Measurements from ENCODE around the gene RAB28. TPM values are rescaled to one million over a fixed set of nuclear protein-coding genes. Genes with fewer than 3 reads are reported as not detected.

Gene RAB28
- total RNA-seq, 1 experiment from 2014 or later: 19.8 TPM

- Mint-ChIP-seq H3K36me3 (ENCODE audit: insufficient read depth in 1 of 3, low read depth in 3 of 3) (peaks cover 4 to 15% (median 9%) of the 10 kb centered on the region in 3 experiments; a peak in 6 of 7 replicates), H3K9me3 (peaks cover 0 to 4% of the 10 kb centered on the region in 2 experiments; a peak in 1 of 5 replicates), H3K4me3 (no peak overlapping the region), H3K27me3 (ENCODE audit: low read depth) (no peaks in the 10 kb centered on the region), H3K4me1 (peaks cover 20 to 21% of the 10 kb centered on the region in 2 experiments), H3K27ac (no peak overlapping the region)
- no peak overlapping the region for H2AFZ ChIP-seq (ENCODE audit: low read length)
- no peak overlapping the region for H3K56ac ChIP-seq (ENCODE audit: insufficient read length, low read depth, low read length)
- no peak overlapping the region for H2BK20ac ChIP-seq (ENCODE audit: low read depth, low read length, poor library complexity, severe bottlenecking)
- H3K27me3 ChIP-seq (ENCODE audit: insufficient read depth, low read length): no peaks in the 10 kb centered on the region
- no peak for DNase-seq
- no peak overlapping the region for H2BK120ac ChIP-seq (ENCODE audit: low read depth, low read length, poor library complexity, severe bottlenecking)
- no peak overlapping the region for H2BK5ac ChIP-seq (ENCODE audit: insufficient read length, low read length)
- H4K5ac ChIP-seq (ENCODE audit: insufficient read length, low read depth, low read length): no peak overlapping the region
- no peak overlapping the region for H3T11ph ChIP-seq (ENCODE audit: low read length)
- H2BK15ac ChIP-seq (ENCODE audit: low read depth, low read length): no peak overlapping the region
- no peak for TF ChIP-seq CTCF (conservative IDR thresholded peaks at IDR 0.05)
- H2AK5ac ChIP-seq (ENCODE audit: insufficient read length, low read length): no peak overlapping the region
- H3K4me2 ChIP-seq (ENCODE audit: insufficient read depth, insufficient read length, low read length): no peak overlapping the region
- H3K18ac ChIP-seq (ENCODE audit: insufficient read length, low read depth, low read length): no peak overlapping the region
- H3K27ac ChIP-seq (ENCODE audit: insufficient read length, low read depth, low read length): no peak overlapping the region
- no peak overlapping the region for H3K23ac ChIP-seq (ENCODE audit: insufficient read length, low read depth, low read length)
- H3K23me2 ChIP-seq (ENCODE audit: insufficient read length, low read depth, low read length, poor library complexity, severe bottlenecking): no peaks in the 10 kb centered on the region
- peaks cover 5% of the 10 kb centered on the region; the same call in 1 of the 2 replicates for H3K4me1 ChIP-seq (ENCODE audit: insufficient read depth, low read length)
- H3K14ac ChIP-seq (ENCODE audit: insufficient read depth, low read length): no peak overlapping the region
- H3K9ac ChIP-seq (ENCODE audit: extremely low read depth, insufficient read length, low read length): no peak overlapping the region
- H3K79me1 ChIP-seq (ENCODE audit: insufficient read depth, low read depth, low read length, poor library complexity, severe bottlenecking): no peaks in the 10 kb centered on the region
- no peak overlapping the region for H3K4ac ChIP-seq (ENCODE audit: low read depth, low read length)
- no peaks in the 10 kb centered on the region for H3K79me2 ChIP-seq (ENCODE audit: insufficient read depth, low read length)
- H4K91ac ChIP-seq (ENCODE audit: insufficient read length, low read depth, low read length): no peak overlapping the region
- no peak overlapping the region for H2BK12ac ChIP-seq (ENCODE audit: insufficient read length, low read depth, low read length)
- H4K20me1 ChIP-seq (ENCODE audit: control insufficient read depth, insufficient read depth, insufficient read length): no peaks in the 10 kb centered on the region
- no peaks in the 10 kb centered on the region for H3K9me3 ChIP-seq (ENCODE audit: control insufficient read depth, low read depth, low read length)
- H4K8ac ChIP-seq (replicated peaks; ENCODE audit: insufficient read length, low read depth, low read length): no peak overlapping the region
These were observed 161.4 kb downstream of the RAB28 start for GRCh38 chr4:13322681-13323101.

Other genes with a start within 250 kb of the RAB28 start
- gene NKX3-2, start 60.2 kb upstream of the RAB28 start, total RNA-seq (2021): 1.9 and 2.3 TPM in 2 replicates
- gene BOD1L1, start 143.4 kb upstream of the RAB28 start, total RNA-seq (2021): 32.7 and 37.8 TPM in 2 replicates